Mesendoderm (in vitro differentiated cells): Measurements from ENCODE around the gene CDK11B. TPM values are rescaled to one million over a fixed set of nuclear protein-coding genes. Genes with fewer than 3 reads are reported as not detected.
"Not testable (repeated sequence)": the region's sequence is repeated elsewhere in the genome, so short reads cannot be mapped to it uniquely, and the experiment has no call there.

Experiments used
- DNase-seq: peaks from one replicate; pipeline ENCODE4 v3.0.0; 2013
- H2AK5ac ChIP-seq: 2 replicates; pipeline ENCODE4 v1.6.1; 2013; ENCODE audit warnings: low read length, inconsistent platforms
- H2BK120ac ChIP-seq: 2 replicates; pipeline ENCODE4 v1.6.1; 2013; ENCODE audit warnings: low read depth, mild to moderate bottlenecking, low read length, moderate library complexity, mixed read lengths
- H2BK15ac ChIP-seq: replicated peaks from 2 replicates; pipeline ENCODE4 v1.6.1; 2013; ENCODE audit warnings: low read depth, mild to moderate bottlenecking, moderate library complexity
- H2BK5ac ChIP-seq: 2 replicates; pipeline ENCODE4 v1.6.1; 2013; ENCODE audit warnings: low read length, inconsistent platforms
- H3K18ac ChIP-seq: 2 replicates; pipeline ENCODE4 v1.6.1; 2013; ENCODE audit warnings: mild to moderate bottlenecking, low read length, mixed read lengths
- H3K23ac ChIP-seq: one replicate; pipeline ENCODE4 v1.6.1; 2013; ENCODE audit warnings: low read length
- H3K27ac ChIP-seq: 2 replicates; pipeline ENCODE4 v1.5.1; 2013; ENCODE audit warnings: low read depth, mild to moderate bottlenecking, inconsistent platforms, low read length, moderate library complexity
- H3K27me3 ChIP-seq: 2 replicates; pipeline ENCODE4 v1.6.1; 2013; ENCODE audit warnings: low read length, control low read depth, mild to moderate bottlenecking, inconsistent platforms; ENCODE audit not compliant: insufficient read depth, poor library complexity
- H3K36me3 ChIP-seq: 2 replicates; pipeline ENCODE4 v1.6.1; 2013; ENCODE audit warnings: low read length, inconsistent platforms; ENCODE audit not compliant: control insufficient read depth, insufficient read depth
- H3K4ac ChIP-seq: one replicate; pipeline ENCODE4 v1.6.1; 2013; ENCODE audit warnings: low read depth, mild to moderate bottlenecking, low read length, moderate library complexity
- H3K4me1 ChIP-seq: 2 replicates; pipeline ENCODE4 v1.6.1; 2013; ENCODE audit warnings: low read depth, low read length, inconsistent platforms; ENCODE audit not compliant: control insufficient read depth
- H3K4me2 ChIP-seq: 2 replicates; pipeline ENCODE4 v1.6.1; 2013; ENCODE audit warnings: low read length
- H3K4me3 ChIP-seq: 2 replicates; pipeline ENCODE4 v1.5.1; 2013; ENCODE audit warnings: mild to moderate bottlenecking, low read length
- H3K56ac ChIP-seq: one replicate; pipeline ENCODE4 v1.6.1; 2013; ENCODE audit warnings: low read length
- H3K79me1 ChIP-seq: 2 replicates; pipeline ENCODE4 v1.6.1; 2013; ENCODE audit warnings: low read length, inconsistent platforms
- H3K79me2 ChIP-seq: 2 replicates; pipeline ENCODE4 v1.6.1; 2013; ENCODE audit warnings: mild to moderate bottlenecking, low read length; ENCODE audit not compliant: control insufficient read depth, insufficient read depth
- H3K9ac ChIP-seq: 2 replicates; pipeline ENCODE4 v1.6.1; 2013; ENCODE audit warnings: low read length, inconsistent platforms
- H4K5ac ChIP-seq: one replicate; pipeline ENCODE4 v1.6.1; 2013; ENCODE audit warnings: low read length
- H4K8ac ChIP-seq: one replicate; pipeline ENCODE4 v1.6.1; 2013; ENCODE audit warnings: low read depth, mild to moderate bottlenecking, control low read depth, low read length, moderate library complexity
- WGBS: extraction: QIAGEN DNeasy Blood & Tissue Kit; methylation state at CpG from one replicate; pipeline ENCODE4 v1.1.7; 2013; ENCODE audit warnings: low lambda C conversion rate, missing lambda C conversion rate; ENCODE audit not compliant: insufficient coverage; ENCODE audit errors: extremely low coverage; 5-methylcytosine and 5-hydroxymethylcytosine counted together
- polyA plus RNA-seq, 2 experiments: library from polyadenylated mRNA; stranded (reverse); fragments of 200-250 nt; gene quantifications; one replicate each; pipeline ENCODE4 v1.2.3, GENCODE V29; 2013

The CDK11B gene
- polyA plus RNA-seq (2013, experiment 1 of 2): 39.1 TPM
- polyA plus RNA-seq (2013, experiment 2 of 2): 38.3 TPM

DNA sequence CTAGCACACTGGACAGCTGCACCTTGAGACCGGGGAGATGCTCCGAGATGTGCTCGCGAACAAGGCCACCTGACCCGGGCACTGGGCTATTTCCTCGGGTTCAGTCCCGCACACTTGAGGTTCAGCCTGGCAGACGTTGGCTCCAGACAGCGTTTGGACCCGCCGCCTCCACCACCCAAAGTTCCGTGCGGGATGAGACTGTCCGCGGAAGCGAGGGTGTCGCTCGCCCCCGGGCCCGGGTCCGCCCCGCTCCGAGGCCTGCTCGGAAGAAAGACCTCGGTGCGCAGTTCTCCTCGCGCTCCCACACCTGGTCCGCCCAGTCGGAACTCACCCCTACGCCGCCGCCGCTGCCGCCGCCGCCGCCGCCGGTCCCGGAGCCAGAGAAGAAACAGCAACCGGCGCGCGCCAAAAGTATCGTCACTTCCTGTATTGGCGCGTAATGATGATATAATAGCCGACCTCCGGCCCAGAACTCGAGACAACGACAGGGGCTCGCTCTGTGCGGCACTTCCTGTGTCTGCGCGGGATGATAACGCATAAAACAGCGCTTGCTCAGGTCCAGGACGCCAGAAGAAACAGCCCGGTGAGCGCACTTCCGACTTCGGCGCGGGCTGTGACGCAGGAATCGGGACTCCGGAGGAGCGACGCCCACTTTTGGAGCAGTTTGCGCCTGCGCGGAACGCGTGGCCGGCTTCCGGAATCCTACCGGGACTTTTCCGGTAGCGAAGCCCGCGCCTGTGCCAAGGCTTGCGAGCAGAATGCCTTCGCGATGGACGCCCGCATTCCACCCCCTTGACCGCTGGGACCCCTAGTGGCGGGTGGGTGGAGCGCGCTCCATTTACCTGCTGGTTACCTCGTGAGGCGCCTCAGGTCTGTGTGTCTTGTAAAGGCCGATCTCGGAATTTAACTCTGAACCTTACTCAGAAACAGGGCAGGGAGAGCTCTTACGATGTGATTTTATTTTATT lies at the start of gene CDK11B:
CDK11B (minus strand) TSS at position 422 of the 967 bp plus-strand sequence. CDS start 1,519 bp downstream, outside the sequence.
- H2BK120ac ChIP-seq, H3K23ac ChIP-seq, H3K79me2 ChIP-seq, H3K4me2 ChIP-seq, H2BK15ac ChIP-seq, H3K79me1 ChIP-seq, H3K18ac ChIP-seq, H4K8ac ChIP-seq, H3K4ac ChIP-seq, H4K5ac ChIP-seq, H2BK5ac ChIP-seq, H2AK5ac ChIP-seq, H3K27me3 ChIP-seq, H3K36me3 ChIP-seq, H3K4me1 ChIP-seq: not testable (repeated sequence)
- peak; percentile 99 for DNase-seq
- no CpG with 5 or more reads among the region's 96 CpGs for WGBS
- peak within 1 kb of the TSS; percentile 83 for H3K9ac ChIP-seq
- peak within 1 kb of the TSS; percentile 96 for H3K27ac ChIP-seq
- peak within 1 kb of the TSS; percentile 97 for H3K56ac ChIP-seq
- peak within 1 kb of the TSS; percentile 85 for H3K4me3 ChIP-seq

DNA sequence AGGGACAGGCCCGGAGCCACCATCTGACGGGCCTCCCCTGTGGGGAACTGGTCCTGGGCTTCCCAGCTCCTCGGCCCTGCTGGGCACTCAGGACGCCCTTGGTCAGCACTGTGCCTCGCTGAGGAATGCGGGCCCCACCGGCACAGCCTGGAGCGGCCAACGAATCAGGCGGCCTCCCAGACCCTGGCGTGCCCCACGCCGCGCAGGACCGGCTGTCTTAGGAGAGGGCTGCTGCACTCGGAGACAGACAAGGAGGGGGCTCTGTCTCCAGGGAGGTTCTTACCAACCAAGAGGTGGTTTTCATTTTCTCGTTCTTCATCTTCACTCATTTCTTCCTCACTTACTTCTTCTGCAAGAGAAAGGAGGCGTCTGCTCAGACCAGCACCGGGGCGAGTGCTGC lies 49.1 kb upstream of the CDK11B start:
- no CpG with 5 or more reads among the region's 20 CpGs for WGBS
- H3K4ac ChIP-seq, H2BK15ac ChIP-seq, H2BK120ac ChIP-seq, H2BK5ac ChIP-seq, H3K18ac ChIP-seq, H3K4me3 ChIP-seq, H3K9ac ChIP-seq, H4K5ac ChIP-seq, H4K8ac ChIP-seq, H3K4me2 ChIP-seq, H3K79me1 ChIP-seq, H3K27me3 ChIP-seq, H3K36me3 ChIP-seq, H3K27ac ChIP-seq, H3K56ac ChIP-seq, H3K23ac ChIP-seq, H2AK5ac ChIP-seq, H3K79me2 ChIP-seq, DNase-seq, H3K4me1 ChIP-seq: not testable (repeated sequence)

DNA sequence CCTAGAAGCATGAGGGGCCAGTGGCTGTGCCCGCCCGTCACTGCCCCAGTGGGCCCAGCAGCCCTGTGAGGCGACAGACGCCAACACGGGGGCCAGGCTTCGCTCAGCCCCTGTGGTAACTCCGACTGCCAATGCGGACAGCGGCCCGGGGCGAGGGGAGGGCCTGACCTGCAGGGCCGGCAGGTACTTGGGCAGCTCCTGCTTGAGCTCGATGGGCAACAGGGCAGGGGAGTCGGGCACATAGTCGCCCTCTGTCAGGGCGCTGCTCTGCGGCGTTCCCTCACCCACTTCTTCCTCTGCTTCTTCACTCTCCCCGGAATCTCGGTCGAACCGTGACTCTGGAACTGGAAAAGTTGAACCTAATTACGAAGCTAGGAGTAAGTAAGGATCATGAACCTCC lies 48.4 kb upstream of the CDK11B start:
- not testable (repeated sequence) for H3K4ac ChIP-seq, H3K27ac ChIP-seq, H2AK5ac ChIP-seq, H2BK120ac ChIP-seq, H2BK15ac ChIP-seq, H3K56ac ChIP-seq, H4K8ac ChIP-seq, H3K4me2 ChIP-seq, H3K79me2 ChIP-seq, DNase-seq, H2BK5ac ChIP-seq, H3K4me3 ChIP-seq, H3K4me1 ChIP-seq, H3K23ac ChIP-seq, H3K9ac ChIP-seq, H3K79me1 ChIP-seq, H3K18ac ChIP-seq, H3K36me3 ChIP-seq, H4K5ac ChIP-seq, H3K27me3 ChIP-seq
- no CpG with 5 or more reads among the region's 23 CpGs for WGBS

DNA sequence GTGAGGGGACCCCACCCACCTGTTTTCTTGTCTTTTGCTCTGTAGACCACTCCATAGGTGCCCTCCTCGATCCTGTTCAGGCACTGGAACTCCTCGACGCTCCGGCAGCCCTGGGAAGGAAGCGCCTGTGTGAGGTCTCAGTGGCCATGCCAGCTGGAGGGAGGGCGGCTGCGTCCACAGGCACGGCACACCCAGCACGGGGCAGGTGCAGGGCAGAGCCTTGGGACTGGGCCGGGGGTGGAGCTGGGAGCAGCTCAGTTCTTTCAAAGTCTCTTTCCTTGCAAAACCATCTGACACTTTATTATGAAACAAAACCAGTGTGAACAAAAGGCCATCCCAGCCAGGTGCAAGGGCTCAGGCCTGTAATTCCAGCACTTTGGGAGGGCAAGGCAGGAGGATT lies 46.8 kb upstream of the CDK11B start:
- not testable (repeated sequence) for H3K27me3 ChIP-seq, H3K56ac ChIP-seq, H3K18ac ChIP-seq, H2BK15ac ChIP-seq, H3K27ac ChIP-seq, H3K79me1 ChIP-seq, H3K36me3 ChIP-seq, H2BK120ac ChIP-seq, H4K8ac ChIP-seq, H3K9ac ChIP-seq, H3K4ac ChIP-seq, H4K5ac ChIP-seq, DNase-seq, H3K4me3 ChIP-seq, H3K4me2 ChIP-seq, H3K23ac ChIP-seq, H2AK5ac ChIP-seq, H3K79me2 ChIP-seq, H2BK5ac ChIP-seq, H3K4me1 ChIP-seq
- no CpG with 5 or more reads among the region's 10 CpGs for WGBS

DNA sequence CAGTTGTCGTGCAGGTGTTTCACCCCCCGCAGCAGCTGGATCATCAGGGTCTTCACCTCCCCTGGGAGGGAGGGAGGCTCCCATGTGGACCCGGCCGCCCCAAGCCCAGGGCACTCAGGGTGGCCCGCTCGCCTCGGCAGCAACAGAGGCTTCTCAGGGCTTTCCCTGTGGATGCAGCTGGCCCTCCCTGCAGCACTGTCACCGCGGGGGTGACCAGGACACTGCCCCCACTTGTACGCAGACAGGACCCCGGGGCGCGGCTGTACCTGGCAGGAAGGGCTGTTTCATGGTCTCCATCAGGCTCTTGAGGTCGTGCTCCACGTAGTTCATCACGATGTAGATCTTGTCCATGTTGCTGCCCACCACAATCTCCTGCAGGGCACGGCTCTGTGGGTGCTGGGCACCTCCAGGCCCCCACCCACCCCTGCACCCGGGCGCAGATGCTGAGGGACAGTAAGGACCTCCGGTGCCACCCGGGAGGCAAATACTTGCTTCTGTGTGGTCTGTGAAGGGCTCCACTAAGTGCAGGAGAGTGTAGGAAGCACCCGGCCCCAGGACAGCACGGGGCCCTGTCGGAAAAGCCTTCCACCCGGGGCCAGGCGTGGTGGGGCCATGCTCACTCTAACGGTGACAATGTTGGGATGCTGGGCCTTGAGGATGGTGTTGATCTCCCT lies 45.6 kb upstream of the CDK11B start:
- H3K27ac ChIP-seq, H3K79me2 ChIP-seq, DNase-seq, H3K4me2 ChIP-seq, H3K9ac ChIP-seq, H2BK5ac ChIP-seq, H2BK15ac ChIP-seq, H3K27me3 ChIP-seq, H2BK120ac ChIP-seq, H3K23ac ChIP-seq, H4K8ac ChIP-seq, H4K5ac ChIP-seq, H3K4me3 ChIP-seq, H3K79me1 ChIP-seq, H3K4ac ChIP-seq, H3K36me3 ChIP-seq, H3K56ac ChIP-seq, H3K4me1 ChIP-seq, H3K18ac ChIP-seq, H2AK5ac ChIP-seq: not testable (repeated sequence)
- WGBS: no CpG with 5 or more reads among the region's 27 CpGs
